Type B pancreatic cell (in vitro differentiated cells): ENCODE data around the gene DLD. TPM values are rescaled to one million over a fixed set of nuclear protein-coding genes. Genes with fewer than 3 reads are reported as not detected.

ENCODE experiments used
- DNase-seq: peaks from one replicate; pipeline ENCODE4 v3.0.0; 2021; ENCODE audit warnings: mixed read lengths; ENCODE audit not compliant: unreplicated experiment; ENCODE audit errors: extremely low spot score
- H3K27ac Mint-ChIP-seq: 2 replicates; pipeline ENCODE4 v1.8.0; 2021; ENCODE audit warnings: mild to moderate bottlenecking, mixed read lengths
- H3K27me3 Mint-ChIP-seq: 2 replicates; pipeline ENCODE4 v1.8.0; 2021; ENCODE audit warnings: mixed read lengths
- H3K36me3 Mint-ChIP-seq: 2 replicates; pipeline ENCODE4 v1.8.0; 2021; ENCODE audit warnings: mixed read lengths
- H3K4me1 Mint-ChIP-seq: one replicate; pipeline ENCODE4 v1.8.0; 2021; ENCODE audit warnings: mixed read lengths; ENCODE audit not compliant: unreplicated experiment
- H3K4me3 Mint-ChIP-seq: 2 replicates; pipeline ENCODE4 v1.8.0; 2021; ENCODE audit warnings: mild to moderate bottlenecking, mixed read lengths
- H3K9me3 Mint-ChIP-seq: 2 replicates; pipeline ENCODE4 v1.8.0; 2021; ENCODE audit warnings: mixed read lengths
- total RNA-seq: library from RNA; stranded (reverse); gene quantifications from 2 replicates; pipeline ENCODE4 v1.2.1, GENCODE V29; 2021; ENCODE audit warnings: low replicate concordance
- TF ChIP-seq, protein P1 (sequence below): fragments of 200-600 bp; sonication (generic); conservative IDR thresholded peaks from 2 replicates; pipeline ENCODE4 v1.5.0; 2021; ENCODE audit warnings: antibody characterized with exemption, mild to moderate bottlenecking

DLD gene
- total RNA-seq, 1 donor from 2014 or later = 80.7 TPM

GRCh38 chr7:107857541-107857912 is 33.5 kb upstream of the DLD start:
- no peaks in the 10 kb centered on the region for H3K9me3 Mint-ChIP-seq
- H3K27me3 Mint-ChIP-seq = peaks cover 17% of the 10 kb centered on the region
- TF ChIP-seq, protein P1, sequence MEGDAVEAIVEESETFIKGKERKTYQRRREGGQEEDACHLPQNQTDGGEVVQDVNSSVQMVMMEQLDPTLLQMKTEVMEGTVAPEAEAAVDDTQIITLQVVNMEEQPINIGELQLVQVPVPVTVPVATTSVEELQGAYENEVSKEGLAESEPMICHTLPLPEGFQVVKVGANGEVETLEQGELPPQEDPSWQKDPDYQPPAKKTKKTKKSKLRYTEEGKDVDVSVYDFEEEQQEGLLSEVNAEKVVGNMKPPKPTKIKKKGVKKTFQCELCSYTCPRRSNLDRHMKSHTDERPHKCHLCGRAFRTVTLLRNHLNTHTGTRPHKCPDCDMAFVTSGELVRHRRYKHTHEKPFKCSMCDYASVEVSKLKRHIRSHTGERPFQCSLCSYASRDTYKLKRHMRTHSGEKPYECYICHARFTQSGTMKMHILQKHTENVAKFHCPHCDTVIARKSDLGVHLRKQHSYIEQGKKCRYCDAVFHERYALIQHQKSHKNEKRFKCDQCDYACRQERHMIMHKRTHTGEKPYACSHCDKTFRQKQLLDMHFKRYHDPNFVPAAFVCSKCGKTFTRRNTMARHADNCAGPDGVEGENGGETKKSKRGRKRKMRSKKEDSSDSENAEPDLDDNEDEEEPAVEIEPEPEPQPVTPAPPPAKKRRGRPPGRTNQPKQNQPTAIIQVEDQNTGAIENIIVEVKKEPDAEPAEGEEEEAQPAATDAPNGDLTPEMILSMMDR = no peak
- no peak overlapping the region for H3K27ac Mint-ChIP-seq
- H3K4me1 Mint-ChIP-seq = no peaks in the 10 kb centered on the region
- H3K4me3 Mint-ChIP-seq = no peak overlapping the region
- no peaks in the 10 kb centered on the region for H3K36me3 Mint-ChIP-seq
- DNase-seq = no peak

DNA sequence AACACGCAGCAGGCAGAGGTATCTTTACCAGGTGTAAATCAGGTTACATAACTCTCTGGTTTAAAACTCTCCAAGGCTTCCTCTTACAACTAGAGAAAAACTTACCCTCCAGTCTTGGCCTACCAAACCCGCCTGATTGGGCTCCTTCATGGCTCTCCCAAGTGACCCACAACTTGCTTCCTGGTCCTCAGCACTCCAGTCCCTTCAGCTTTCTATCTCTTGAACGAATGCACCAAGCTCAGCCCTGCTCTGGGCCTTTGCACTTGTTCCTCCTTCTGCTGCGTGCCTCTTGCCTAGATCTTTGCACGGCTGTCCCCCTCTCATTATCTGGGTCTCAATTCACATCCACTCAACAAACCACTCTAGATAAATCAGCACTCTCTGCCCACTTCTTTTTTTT is 32.7 kb upstream of the DLD start:
- H3K4me1 Mint-ChIP-seq = no peaks in the 10 kb centered on the region
- H3K36me3 Mint-ChIP-seq = no peaks in the 10 kb centered on the region
- DNase-seq = no peak
- TF ChIP-seq, protein P1 = no peak
- H3K4me3 Mint-ChIP-seq = no peak overlapping the region
- H3K27me3 Mint-ChIP-seq = peaks cover 17% of the 10 kb centered on the region
- no peaks in the 10 kb centered on the region for H3K9me3 Mint-ChIP-seq
- no peak overlapping the region for H3K27ac Mint-ChIP-seq

DNA sequence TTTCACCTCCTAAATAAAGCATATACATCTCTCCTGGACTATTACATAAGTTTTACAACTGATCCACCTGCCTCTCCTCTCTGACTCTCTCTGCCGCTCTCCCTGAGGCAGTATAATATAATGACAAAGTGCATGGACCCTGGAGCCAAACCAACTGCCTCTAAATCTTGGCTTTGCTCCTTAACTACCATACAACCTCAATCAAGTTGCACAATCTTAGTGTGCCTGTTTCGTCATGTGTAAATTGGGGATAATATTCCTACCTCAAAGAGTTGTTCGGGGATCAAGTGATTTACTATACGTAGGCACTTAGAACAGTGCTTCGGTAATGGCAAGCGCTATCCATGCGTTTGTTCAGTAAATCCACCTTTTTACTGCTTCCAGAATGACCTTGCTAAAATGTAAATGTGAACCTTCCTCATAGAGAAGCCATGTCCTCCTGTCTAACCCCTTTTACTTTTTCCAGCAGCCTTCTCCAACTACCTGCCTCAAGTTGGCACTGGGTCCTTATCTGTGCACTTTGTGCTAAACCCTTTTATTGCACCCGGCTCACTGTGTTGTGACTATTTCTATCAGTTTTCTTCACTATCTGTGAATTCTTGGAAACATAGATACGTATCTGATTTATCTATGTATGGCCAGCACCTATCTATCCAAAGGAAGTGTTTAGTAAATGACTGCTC is 30.6 kb upstream of the DLD start:
- Mint-ChIP-seq H3K27ac (no peak overlapping the region), H3K4me1 (no peaks in the 10 kb centered on the region), H3K9me3 (no peaks in the 10 kb centered on the region), H3K4me3 (no peak overlapping the region), H3K27me3 (peaks cover 6% of the 10 kb centered on the region), H3K36me3 (no peaks in the 10 kb centered on the region)
- DNase-seq = no peak
- TF ChIP-seq, protein P1 = no peak

DNA sequence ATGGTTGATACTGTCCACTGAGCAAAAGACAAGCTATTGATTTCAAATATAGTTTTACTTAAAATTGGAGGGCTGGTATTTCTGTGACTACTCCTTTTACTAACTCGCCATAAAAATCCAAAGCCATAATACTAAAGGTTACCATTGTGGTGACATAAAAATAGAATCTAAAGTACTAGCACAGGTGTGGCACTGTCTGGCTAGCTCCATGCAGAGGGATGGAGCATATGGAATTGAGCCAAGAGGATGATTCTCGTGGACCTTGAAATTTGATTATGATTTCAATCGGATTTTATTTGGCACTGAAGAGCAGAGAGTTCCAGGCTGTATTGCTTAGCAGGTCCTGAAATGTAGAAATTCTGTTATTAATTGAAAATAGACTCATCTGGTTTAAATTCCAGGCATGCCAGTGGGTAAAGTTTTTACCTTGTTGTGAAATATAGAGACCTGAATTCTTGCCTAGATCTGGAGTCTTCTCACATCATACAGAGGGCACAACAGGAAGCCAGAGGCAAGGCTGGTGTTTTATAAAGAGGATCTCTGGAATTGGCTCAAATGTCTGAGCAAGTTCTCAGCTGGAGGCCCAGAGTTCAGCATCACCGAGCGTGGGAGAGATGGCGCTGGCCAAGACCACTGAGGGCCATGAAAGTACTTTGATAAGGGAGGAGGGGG is 29.9 kb upstream of the DLD start:
- Mint-ChIP-seq H3K27me3 (peaks cover 10% of the 10 kb centered on the region), H3K9me3 (no peaks in the 10 kb centered on the region), H3K4me3 (no peak overlapping the region), H3K27ac (no peak overlapping the region), H3K4me1 (no peaks in the 10 kb centered on the region), H3K36me3 (no peaks in the 10 kb centered on the region)
- TF ChIP-seq, protein P1 = no peak
- DNase-seq = no peak

- H3K4me1 Mint-ChIP-seq = no peaks in the 10 kb centered on the region
Measured at GRCh38 chr7:107865956-107866775, 24.8 kb upstream of the DLD start.

More at GRCh38 chr7:107865956-107866775, 24.8 kb upstream of the DLD start:
- H3K36me3 Mint-ChIP-seq = no peaks in the 10 kb centered on the region
- no peak for DNase-seq
- H3K27me3 Mint-ChIP-seq = peaks cover 10% of the 10 kb centered on the region
- TF ChIP-seq, protein P1 = no peak
- no peak overlapping the region for H3K27ac Mint-ChIP-seq
- H3K9me3 Mint-ChIP-seq = no peaks in the 10 kb centered on the region
- no peak overlapping the region for H3K4me3 Mint-ChIP-seq
